ENCODE results near the gene BOD1L1. TPM values are rescaled to one million over a fixed set of nuclear protein-coding genes. Genes with fewer than 3 reads are reported as not detected.

The BOD1L1 gene
- total and polyA plus RNA-seq, 2 experiments from 2014 or later = 18.2 to 43.2 TPM

GRCh38 chr4:13645075-13645474 lies 17.6 kb upstream of the BOD1L1 start:
- Mint-ChIP-seq H3K4me3 (no peak overlapping the region), H3K36me3 (ENCODE audit: low read depth) (no peaks in the 10 kb centered on the region), H3K27ac (no peak overlapping the region), H3K9me3 (no peaks in the 10 kb centered on the region), H3K27me3 (ENCODE audit: insufficient read depth, low read depth, poor library complexity) (peaks cover 5% of the 10 kb centered on the region), H3K4me1 (peaks cover 34% of the 10 kb centered on the region)
- H3K4me2 ChIP-seq = no peak overlapping the region
- no peak overlapping the region for H3K27ac ChIP-seq (ENCODE audit: low read depth)
- no peaks in the 10 kb centered on the region for H3F3A ChIP-seq (replicated peaks; ENCODE audit: low read depth)
- no peak overlapping the region for H3K4me3 ChIP-seq
- H4K20me1 ChIP-seq (replicated peaks; ENCODE audit: insufficient read depth) = no peaks in the 10 kb centered on the region
- TF ChIP-seq ZNF114 (CRISPR knock-in tag; IDR thresholded peaks at IDR 0.05) (no peak), CTCF (conservative IDR thresholded peaks at IDR 0.05; ENCODE audit: low read depth in 2 of 2) (peak; percentile 1 to 43; a peak in 2 of 4 replicates), POLR2AphosphoS5 (IDR thresholded peaks at IDR 0.05; ENCODE audit: low read depth) (no peak), STAT1 (IDR thresholded peaks at IDR 0.05; ENCODE audit: unreplicated experiment) (no peak), CREB1 (CRISPR knock-in tag; IDR thresholded peaks at IDR 0.05; ENCODE audit: low read depth) (no peak)
- peaks cover 31% of the 10 kb centered on the region for H3K4me1 ChIP-seq (ENCODE audit: insufficient read depth)
- DNase-seq (ENCODE audit: low spot score) (peak; percentile 41), ATAC-seq (no peak)
- no peaks in the 10 kb centered on the region for H3K79me2 ChIP-seq (replicated peaks; ENCODE audit: insufficient read depth)
- no peak overlapping the region for H2AFZ ChIP-seq
- H3K36me3 ChIP-seq (ENCODE audit: insufficient read depth) = no peaks in the 10 kb centered on the region
- H3K9me2 ChIP-seq (ENCODE audit: insufficient read depth) = peaks cover 17% of the 10 kb centered on the region
- H3K27me3 ChIP-seq (ENCODE audit: insufficient read depth) = no peaks in the 10 kb centered on the region

GRCh38 chr4:13642170-13642950 lies 14.8 kb upstream of the BOD1L1 start:
- DNase-seq (ENCODE audit: low spot score) (no peak), ATAC-seq (no peak)
- Histone ChIP-seq H3K4me2 (peak overlapping the region; percentile 49), H3K27me3 (ENCODE audit: insufficient read depth) (no peaks in the 10 kb centered on the region), H4K20me1 (replicated peaks; ENCODE audit: insufficient read depth) (no peaks in the 10 kb centered on the region), H3K27ac (ENCODE audit: low read depth) (peak overlapping the region; percentile 72), H3F3A (replicated peaks; ENCODE audit: low read depth) (no peaks in the 10 kb centered on the region), H3K4me3 (no peak overlapping the region), H2AFZ (0 out of 2 replicates have a peak overlapping the region, but pooled peaks have one; percentile 1), H3K36me3 (ENCODE audit: insufficient read depth) (no peaks in the 10 kb centered on the region), H3K79me2 (replicated peaks; ENCODE audit: insufficient read depth) (no peaks in the 10 kb centered on the region), H3K9me2 (ENCODE audit: insufficient read depth) (peaks cover 13% of the 10 kb centered on the region), H3K4me1 (ENCODE audit: insufficient read depth) (peaks cover 31% of the 10 kb centered on the region)
- Mint-ChIP-seq H3K9me3 (no peaks in the 10 kb centered on the region), H3K4me3 (no peak overlapping the region), H3K27me3 (ENCODE audit: insufficient read depth, low read depth, poor library complexity) (no peaks in the 10 kb centered on the region), H3K27ac (no peak overlapping the region), H3K36me3 (ENCODE audit: low read depth) (no peaks in the 10 kb centered on the region), H3K4me1 (peaks cover 35% of the 10 kb centered on the region)
- no peak for TF ChIP-seq CTCF (conservative IDR thresholded peaks at IDR 0.05; ENCODE audit: low read depth in 2 of 2)
